Endodermal cell (in vitro differentiated cells): Measurements from ENCODE around the gene EPHB1. TPM values are rescaled to one million over a fixed set of nuclear protein-coding genes. Genes with fewer than 3 reads are reported as not detected.

Source experiments
- DNase-seq: peaks from one replicate; pipeline ENCODE4 v3.0.0-alpha.2; 2017
- H3K27ac ChIP-seq: 2 replicates; pipeline ENCODE4 v1.5.1; 2013; ENCODE audit warnings: mild to moderate bottlenecking, low read depth, low read length, moderate library complexity
- H3K27me3 ChIP-seq: 2 replicates; pipeline ENCODE4 v1.6.1; 2013; ENCODE audit warnings: mild to moderate bottlenecking, low read length, moderate library complexity; ENCODE audit not compliant: insufficient read depth, control insufficient read depth, poor library complexity, severe bottlenecking
- H3K36me3 ChIP-seq: 2 replicates; pipeline ENCODE4 v1.7.0; 2013; ENCODE audit warnings: mild to moderate bottlenecking, low read length, moderate library complexity; ENCODE audit not compliant: control insufficient read depth, insufficient read depth
- H3K4me1 ChIP-seq: one replicate; pipeline ENCODE4 v1.7.0; 2013; ENCODE audit warnings: low read length; ENCODE audit not compliant: control insufficient read depth, insufficient read depth
- H3K4me3 ChIP-seq: 2 replicates; pipeline ENCODE4 v1.5.1; 2013; ENCODE audit warnings: mild to moderate bottlenecking, low read length, moderate library complexity
- H3K9ac ChIP-seq: 2 replicates; pipeline ENCODE4 v1.6.1; 2013; ENCODE audit warnings: mild to moderate bottlenecking, low read length, moderate library complexity; ENCODE audit not compliant: poor library complexity, severe bottlenecking; ENCODE audit errors: extremely low read depth
- H3K9me3 ChIP-seq: 2 replicates; pipeline ENCODE4 v1.6.1; 2013; ENCODE audit warnings: mild to moderate bottlenecking, low read length, moderate library complexity; ENCODE audit not compliant: control insufficient read depth
- H3K27ac Mint-ChIP-seq: 2 replicates; pipeline ENCODE4 v1.8.0; 2020; ENCODE audit warnings: mixed read lengths
- H3K27me3 Mint-ChIP-seq: 2 replicates; pipeline ENCODE4 v1.8.0; 2021; ENCODE audit warnings: mild to moderate bottlenecking, mixed read lengths; ENCODE audit not compliant: insufficient read depth
- H3K36me3 Mint-ChIP-seq: 2 replicates; pipeline ENCODE4 v1.8.0; 2020; ENCODE audit warnings: low read depth, mixed read lengths
- H3K4me1 Mint-ChIP-seq: 2 replicates; pipeline ENCODE4 v1.8.0; 2020; ENCODE audit warnings: mixed read lengths
- H3K4me3 Mint-ChIP-seq: 2 replicates; pipeline ENCODE4 v1.8.0; 2020; ENCODE audit warnings: mild to moderate bottlenecking, moderate library complexity, mixed read lengths
- H3K9me3 Mint-ChIP-seq: 2 replicates; pipeline ENCODE4 v1.8.0; 2020; ENCODE audit warnings: mild to moderate bottlenecking, mixed read lengths
- WGBS, 2 experiments: methylation state at CpG; one replicate each; pipeline versions ENCODE4 v1.1.5 to v1.1.7; 2013; ENCODE audit warnings: missing lambda C conversion rate in 2 of 2, mixed read lengths in 1 of 2; ENCODE audit not compliant: insufficient coverage in 1 of 2, insufficient read length in 1 of 2; 5-methylcytosine and 5-hydroxymethylcytosine counted together
- total RNA-seq, 2 donors: library from RNA; stranded (reverse); fragmentation: NEBNext Ultra II Directional in 1 of 2; extraction: Animal tissue kit (Norgen Biotek cat#: 25700) in 1 of 2; gene quantifications; 2 replicates in 1 of 2; 3 replicates in 1 of 2; pipeline ENCODE4 v1.2.1, GENCODE V29; 2021
- TF ChIP-seq, protein P1 (sequence below): fragments of 200-600 bp; sonication (generic); conservative IDR thresholded peaks from 2 replicates; pipeline ENCODE4 v1.5.0; 2021; ENCODE audit warnings: antibody characterized with exemption, mild to moderate bottlenecking

EPHB1 gene
- total RNA-seq, 2 donors from 2014 or later, result 2.9 to 3.6 TPM

GRCh38 chr3:135214400-135214799 lies 419.3 kb downstream of the EPHB1 start:
- no peaks in the 10 kb centered on the region for H3K4me1 ChIP-seq
- no peaks in the 10 kb centered on the region for H3K9me3 Mint-ChIP-seq
- no peak overlapping the region for H3K27ac Mint-ChIP-seq
- 91 to 92% methylated on average over 4 to 5 of the region's 5 CpGs for WGBS, 2 experiments
- H3K4me1 Mint-ChIP-seq, result peaks cover 23% of the 10 kb centered on the region
- no peak for DNase-seq
- no peak overlapping the region for H3K4me3 ChIP-seq
- no peak overlapping the region for H3K9ac ChIP-seq
- H3K36me3 Mint-ChIP-seq, result no peaks in the 10 kb centered on the region
- H3K36me3 ChIP-seq, result no peaks in the 10 kb centered on the region
- no peaks in the 10 kb centered on the region for H3K9me3 ChIP-seq
- TF ChIP-seq, protein P1, sequence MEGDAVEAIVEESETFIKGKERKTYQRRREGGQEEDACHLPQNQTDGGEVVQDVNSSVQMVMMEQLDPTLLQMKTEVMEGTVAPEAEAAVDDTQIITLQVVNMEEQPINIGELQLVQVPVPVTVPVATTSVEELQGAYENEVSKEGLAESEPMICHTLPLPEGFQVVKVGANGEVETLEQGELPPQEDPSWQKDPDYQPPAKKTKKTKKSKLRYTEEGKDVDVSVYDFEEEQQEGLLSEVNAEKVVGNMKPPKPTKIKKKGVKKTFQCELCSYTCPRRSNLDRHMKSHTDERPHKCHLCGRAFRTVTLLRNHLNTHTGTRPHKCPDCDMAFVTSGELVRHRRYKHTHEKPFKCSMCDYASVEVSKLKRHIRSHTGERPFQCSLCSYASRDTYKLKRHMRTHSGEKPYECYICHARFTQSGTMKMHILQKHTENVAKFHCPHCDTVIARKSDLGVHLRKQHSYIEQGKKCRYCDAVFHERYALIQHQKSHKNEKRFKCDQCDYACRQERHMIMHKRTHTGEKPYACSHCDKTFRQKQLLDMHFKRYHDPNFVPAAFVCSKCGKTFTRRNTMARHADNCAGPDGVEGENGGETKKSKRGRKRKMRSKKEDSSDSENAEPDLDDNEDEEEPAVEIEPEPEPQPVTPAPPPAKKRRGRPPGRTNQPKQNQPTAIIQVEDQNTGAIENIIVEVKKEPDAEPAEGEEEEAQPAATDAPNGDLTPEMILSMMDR, result no peak
- no peaks in the 10 kb centered on the region for H3K27me3 ChIP-seq
- peaks cover 3% of the 10 kb centered on the region for H3K27me3 Mint-ChIP-seq
- no peak overlapping the region for H3K4me3 Mint-ChIP-seq
- no peak overlapping the region for H3K27ac ChIP-seq

- no peak overlapping the region for H3K4me3 ChIP-seq
- H3K9ac ChIP-seq, result no peak overlapping the region
- no peaks in the 10 kb centered on the region for H3K36me3 Mint-ChIP-seq
- 93 to 96% methylated on average over 6 of the region's 6 CpGs for WGBS, 2 experiments
- no peaks in the 10 kb centered on the region for H3K9me3 ChIP-seq
- TF ChIP-seq, protein P1, result no peak
- H3K27ac Mint-ChIP-seq, result no peak overlapping the region
- no peaks in the 10 kb centered on the region for H3K4me1 ChIP-seq
- no peak overlapping the region for H3K4me3 Mint-ChIP-seq
- H3K4me1 Mint-ChIP-seq, result peaks cover 23% of the 10 kb centered on the region
- no peak for DNase-seq
- H3K27ac ChIP-seq, result no peak overlapping the region
- no peaks in the 10 kb centered on the region for H3K9me3 Mint-ChIP-seq
- H3K27me3 ChIP-seq, result no peaks in the 10 kb centered on the region
- H3K36me3 ChIP-seq, result no peaks in the 10 kb centered on the region
- peaks cover 3% of the 10 kb centered on the region for H3K27me3 Mint-ChIP-seq
These were observed 420.5 kb downstream of the EPHB1 start for GRCh38 chr3:135215516-135215915.

DNA sequence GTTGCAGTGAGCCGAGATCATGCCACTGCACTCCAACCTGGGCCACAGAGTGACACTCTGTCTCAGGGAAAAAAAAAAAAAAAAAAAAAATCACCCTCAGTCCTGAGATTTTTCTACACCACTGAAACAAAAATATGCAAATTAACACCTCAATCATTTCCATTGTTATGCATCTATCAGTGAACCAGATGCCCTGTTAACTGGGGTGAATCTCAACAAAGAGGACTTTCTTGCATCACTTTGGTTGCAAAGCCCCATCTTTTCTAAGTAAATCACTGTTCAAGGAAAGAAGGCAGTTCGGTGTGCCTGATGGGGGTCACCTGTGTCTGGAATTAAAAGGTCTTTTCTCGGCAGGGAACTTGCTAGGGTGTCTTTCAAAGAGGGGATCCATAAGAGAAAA lies 421.6 kb downstream of the EPHB1 start:
- Histone ChIP-seq H3K9me3 (no peaks in the 10 kb centered on the region), H3K9ac (no peak overlapping the region), H3K27me3 (no peaks in the 10 kb centered on the region), H3K36me3 (no peaks in the 10 kb centered on the region), H3K4me1 (no peaks in the 10 kb centered on the region), H3K4me3 (no peak overlapping the region), H3K27ac (no peak overlapping the region)
- no peaks in the 10 kb centered on the region for H3K36me3 Mint-ChIP-seq
- H3K4me1 Mint-ChIP-seq, result peaks cover 23% of the 10 kb centered on the region
- no peak overlapping the region for H3K4me3 Mint-ChIP-seq
- TF ChIP-seq, protein P1, result no peak
- 32 to 73% methylated on average over 2 to 3 of the region's 3 CpGs for WGBS, 2 experiments
- no peaks in the 10 kb centered on the region for H3K9me3 Mint-ChIP-seq
- no peak for DNase-seq
- H3K27me3 Mint-ChIP-seq, result peaks cover 3% of the 10 kb centered on the region
- no peak overlapping the region for H3K27ac Mint-ChIP-seq
